GM06990 (cell line): Measurements from ENCODE around the gene ZNF414.
"Not testable (repeated sequence)": the region's sequence is repeated elsewhere in the genome, so short reads cannot be mapped to it uniquely, and the experiment has no call there.

Source experiments
- DNase-seq: peaks from one replicate; pipeline ENCODE4 v3.0.0-alpha.2; 2011; ENCODE audit not compliant: insufficient read length; ENCODE audit errors: extremely low read depth
- H3K27me3 ChIP-seq: replicated peaks from 2 replicates; pipeline ENCODE4 v1.6.0; 2011; ENCODE audit warnings: low read length; ENCODE audit not compliant: control insufficient read depth, insufficient read depth
- H3K36me3 ChIP-seq: 2 replicates; pipeline ENCODE4 v1.5.1; 2011; ENCODE audit warnings: low read length; ENCODE audit not compliant: control insufficient read depth, insufficient read depth
- H3K4me3 ChIP-seq: replicated peaks from 2 replicates; pipeline ENCODE4 v1.5.1; 2011; ENCODE audit warnings: low read depth, mild to moderate bottlenecking, control low read depth, low read length
- CTCF ChIP-seq: IDR thresholded peaks from 2 replicates; pipeline ENCODE4 v1.5.1; 2011; ENCODE audit warnings: low read length, control low read depth, mild to moderate bottlenecking, inconsistent platforms; ENCODE audit not compliant: insufficient read depth, poor library complexity, severe bottlenecking

The ZNF414 gene

GRCh38 chr19:8515317-8515716, 1.4 kb upstream of the ZNF414 start:
- no peak for TF ChIP-seq CTCF
- H3K4me3 ChIP-seq = no peak overlapping the region
- H3K36me3 ChIP-seq = no peaks in the 10 kb centered on the region; the same call in none of the 2 replicates
- no peaks in the 10 kb centered on the region for H3K27me3 ChIP-seq
- no peak for DNase-seq

GRCh38 chr19:8514505-8515009, 590 bp upstream of the ZNF414 start:
- not testable (repeated sequence) for H3K27me3 ChIP-seq, DNase-seq, H3K36me3 ChIP-seq
- H3K4me3 ChIP-seq = peak overlapping the region; percentile 77

- TF ChIP-seq CTCF = no peak
- no peak for DNase-seq
- Histone ChIP-seq H3K27me3 (no peaks in the 10 kb centered on the region), H3K36me3 (no peaks in the 10 kb centered on the region; the same call in none of the 2 replicates), H3K4me3 (peak overlapping the region; percentile 77)
These were observed 806 bp downstream of the ZNF414 start for GRCh38 chr19:8513036-8513686.

GRCh38 chr19:8512115-8512967, 1.6 kb downstream of the ZNF414 start:
- Histone ChIP-seq H3K27me3 (no peaks in the 10 kb centered on the region), H3K4me3 (no peak overlapping the region), H3K36me3 (no peaks in the 10 kb centered on the region; the same call in none of the 2 replicates)
- TF ChIP-seq CTCF = no peak
- no peak for DNase-seq

- TF ChIP-seq CTCF = no peak
- H3K36me3 ChIP-seq = no peaks in the 10 kb centered on the region; the same call in none of the 2 replicates
- H3K4me3 ChIP-seq = no peak overlapping the region
- DNase-seq = no peak
- H3K27me3 ChIP-seq = no peaks in the 10 kb centered on the region
These were observed 2.3 kb downstream of the ZNF414 start for GRCh38 chr19:8511573-8512101.

GRCh38 chr19:8510589-8511115, 3.3 kb downstream of the ZNF414 start:
- H3K4me3 ChIP-seq = no peak overlapping the region
- no peak for TF ChIP-seq CTCF
- no peaks in the 10 kb centered on the region for H3K27me3 ChIP-seq
- no peaks in the 10 kb centered on the region; the same call in none of the 2 replicates for H3K36me3 ChIP-seq
- DNase-seq = no peak
